ENCODE measurements around the gene CACNA2D3.

CACNA2D3 gene

GRCh38 chr3:54665016-54665600, 542.8 kb downstream of the CACNA2D3 start:
- POLR2A ChIA-PET = no interaction called here
- TF ChIP-seq SUZ12 (IDR thresholded peaks at IDR 0.05) (no peak), FOXA1 (IDR thresholded peaks at IDR 0.05) (no peak), NFRKB (IDR thresholded peaks at IDR 0.05) (no peak)
- CTCF ChIA-PET = no interaction called here
- DNase-seq (ENCODE audit: extremely low spot score) = no peak

DNA sequence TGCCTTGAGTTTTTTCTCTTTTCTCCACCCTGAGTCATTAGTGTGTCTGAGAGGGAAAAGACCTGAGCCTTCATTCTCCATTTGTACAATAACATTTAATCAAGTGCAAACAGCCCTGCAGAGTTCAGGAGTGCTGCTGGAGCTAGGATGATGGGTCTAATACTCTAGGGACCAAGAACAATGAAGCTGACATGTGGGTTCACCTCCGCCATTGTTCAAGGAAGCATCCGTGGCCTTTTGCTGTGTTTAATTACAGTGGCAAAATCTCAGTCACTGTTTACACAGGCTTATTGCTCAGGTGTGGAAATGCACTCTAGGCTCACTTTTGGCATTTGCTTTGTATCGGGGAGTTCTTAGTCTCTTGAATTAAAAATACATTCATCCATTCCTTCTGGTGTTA, 545.9 kb downstream of the CACNA2D3 start:
- ChIA-PET CTCF (no interaction called here), POLR2A (no interaction called here)
- no peak for TF ChIP-seq FOXM1 (IDR thresholded peaks at IDR 0.05; ENCODE audit: borderline replicate concordance)
- TF ChIP-seq HDGF (IDR thresholded peaks at IDR 0.05; ENCODE audit: borderline replicate concordance) = no peak
- TF ChIP-seq SP1 (IDR thresholded peaks at IDR 0.05) = no peak
- no peak for TF ChIP-seq CTBP1 (IDR thresholded peaks at IDR 0.05; ENCODE audit: borderline replicate concordance)
- TF ChIP-seq NFRKB (IDR thresholded peaks at IDR 0.05) = no peak
- TF ChIP-seq LEF1 (IDR thresholded peaks at IDR 0.05; ENCODE audit: borderline replicate concordance) = no peak
- TF ChIP-seq TARDBP (IDR thresholded peaks at IDR 0.05) = no peak
- TF ChIP-seq L3MBTL2 (conservative IDR thresholded peaks at IDR 0.05) = no peak
- TF ChIP-seq FOXK2 (IDR thresholded peaks at IDR 0.05) = no peak
- TF ChIP-seq ZNF384 (IDR thresholded peaks at IDR 0.05) = no peak
- no peak for TF ChIP-seq FOXA1 (IDR thresholded peaks at IDR 0.05)
- no peak for TF ChIP-seq ARNT (IDR thresholded peaks at IDR 0.05)
- TF ChIP-seq SUZ12 (IDR thresholded peaks at IDR 0.05) = no peak
- no peak for TF ChIP-seq BHLHE40 (IDR thresholded peaks at IDR 0.05; ENCODE audit: borderline replicate concordance)
- no peak for DNase-seq (ENCODE audit: extremely low spot score)

- peak; percentile 30; the same call in 1 of the 2 replicates for TF ChIP-seq CTBP1 (IDR thresholded peaks at IDR 0.05; ENCODE audit: borderline replicate concordance)
- TF ChIP-seq NFRKB (IDR thresholded peaks at IDR 0.05) = no peak
- TF ChIP-seq PKNOX1 (IDR thresholded peaks at IDR 0.05) = peak; percentile 90
- POLR2A ChIA-PET = no interaction called here
- CTCF ChIA-PET = interaction anchor here (0.8 kb wide), 1 partner anchor 31 kb away, joined by 5 read pairs; no protein-coding TSS in a partner anchor
- peak; percentile 9 for DNase-seq (ENCODE audit: extremely low spot score)
Measured at GRCh38 chr3:54670201-54671000, 548.0 kb downstream of the CACNA2D3 start.

DNA sequence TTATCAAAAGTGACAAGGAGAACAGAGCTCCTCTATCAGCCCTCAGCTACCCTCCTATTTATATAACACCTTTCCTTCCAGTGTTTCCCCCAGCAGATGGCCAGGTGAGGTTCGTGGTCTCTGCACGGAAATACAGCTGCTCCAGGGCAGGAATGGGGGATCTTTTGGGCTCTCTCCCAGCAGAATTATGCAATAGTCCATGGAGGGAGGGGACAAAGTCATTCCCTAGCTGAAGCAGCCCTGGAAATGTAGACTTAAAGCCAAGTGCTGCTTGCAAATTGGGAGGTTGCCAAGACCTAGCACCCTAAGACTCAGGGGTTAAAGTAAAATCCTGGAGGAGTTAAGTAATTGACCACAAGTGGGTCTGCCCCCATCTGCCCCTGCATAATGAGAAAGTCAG, 549.2 kb downstream of the CACNA2D3 start:
- ChIA-PET POLR2A (no interaction called here), CTCF (interaction anchor here (0.7 kb wide), 1 partner anchor 70 kb away, joined by 5 read pairs; no protein-coding TSS in a partner anchor)
- DNase-seq (ENCODE audit: extremely low spot score) = no peak
- no peak for TF ChIP-seq CTBP1 (IDR thresholded peaks at IDR 0.05; ENCODE audit: borderline replicate concordance)
- no peak for TF ChIP-seq L3MBTL2 (conservative IDR thresholded peaks at IDR 0.05)
- TF ChIP-seq NFRKB (IDR thresholded peaks at IDR 0.05) = no peak
- no peak for TF ChIP-seq LEF1 (IDR thresholded peaks at IDR 0.05; ENCODE audit: borderline replicate concordance)
- TF ChIP-seq FOXK2 (IDR thresholded peaks at IDR 0.05) = no peak
- no peak for TF ChIP-seq HDGF (IDR thresholded peaks at IDR 0.05; ENCODE audit: borderline replicate concordance)
- no peak for TF ChIP-seq ZNF384 (IDR thresholded peaks at IDR 0.05)
- TF ChIP-seq FOXM1 (IDR thresholded peaks at IDR 0.05; ENCODE audit: borderline replicate concordance) = no peak
- TF ChIP-seq BHLHE40 (IDR thresholded peaks at IDR 0.05; ENCODE audit: borderline replicate concordance) = no peak
- no peak for TF ChIP-seq PKNOX1 (IDR thresholded peaks at IDR 0.05)
- TF ChIP-seq FOXA1 (IDR thresholded peaks at IDR 0.05) = no peak
- TF ChIP-seq ARNT (IDR thresholded peaks at IDR 0.05) = no peak
- no peak for TF ChIP-seq SUZ12 (IDR thresholded peaks at IDR 0.05)

DNA sequence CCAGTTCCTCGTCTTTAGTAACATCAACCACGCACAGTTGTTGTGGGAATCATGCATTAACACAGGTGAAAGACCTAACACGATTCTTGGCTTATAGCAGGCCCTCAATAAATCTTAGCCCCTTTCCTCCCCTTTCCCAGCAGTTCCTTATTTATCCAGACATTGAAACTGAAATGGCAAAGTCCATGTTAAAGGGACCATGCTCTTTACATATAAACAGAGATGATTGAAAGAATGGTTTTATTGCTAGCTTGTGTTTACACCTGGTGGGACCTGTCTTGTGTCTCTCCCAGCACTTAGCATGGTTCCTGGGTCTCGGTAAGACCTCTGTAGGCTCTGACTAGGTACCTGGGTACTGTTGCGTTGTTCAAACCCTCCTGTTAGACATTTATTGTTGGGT, 553.7 kb downstream of the CACNA2D3 start:
- POLR2A ChIA-PET = no interaction called here
- DNase-seq (ENCODE audit: extremely low spot score) = no peak
- CTCF ChIA-PET = no interaction called here
- no peak for TF ChIP-seq FOXK2 (IDR thresholded peaks at IDR 0.05)
- TF ChIP-seq ARNT (IDR thresholded peaks at IDR 0.05) = no peak
- TF ChIP-seq SP1 (IDR thresholded peaks at IDR 0.05) = no peak
- no peak for TF ChIP-seq TARDBP (IDR thresholded peaks at IDR 0.05)

DNA sequence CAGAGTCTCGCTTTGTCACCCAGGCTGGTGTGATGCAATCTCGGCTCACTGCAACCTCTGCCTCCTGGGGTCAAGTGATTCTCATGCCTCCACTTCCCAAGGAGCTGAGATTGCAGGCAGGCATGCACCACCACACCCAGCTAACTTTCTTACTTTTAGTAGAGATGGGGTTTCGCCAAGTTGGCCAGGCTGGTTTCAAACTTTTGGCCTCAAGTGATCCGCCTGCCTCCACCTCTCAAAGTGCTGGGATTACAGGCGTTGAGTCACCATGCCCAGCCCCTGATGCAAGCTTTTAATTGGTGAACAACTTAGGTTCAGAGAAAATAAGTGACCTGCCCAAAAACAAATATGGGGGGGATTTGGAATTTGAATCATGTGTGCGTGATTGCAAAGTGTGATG, 559.4 kb downstream of the CACNA2D3 start:
- ChIA-PET CTCF (no interaction called here), POLR2A (no interaction called here)
- no peak for DNase-seq (ENCODE audit: extremely low spot score)
- no peak for TF ChIP-seq ZNF384 (IDR thresholded peaks at IDR 0.05)
- TF ChIP-seq FOXK2 (IDR thresholded peaks at IDR 0.05) = no peak

DNA sequence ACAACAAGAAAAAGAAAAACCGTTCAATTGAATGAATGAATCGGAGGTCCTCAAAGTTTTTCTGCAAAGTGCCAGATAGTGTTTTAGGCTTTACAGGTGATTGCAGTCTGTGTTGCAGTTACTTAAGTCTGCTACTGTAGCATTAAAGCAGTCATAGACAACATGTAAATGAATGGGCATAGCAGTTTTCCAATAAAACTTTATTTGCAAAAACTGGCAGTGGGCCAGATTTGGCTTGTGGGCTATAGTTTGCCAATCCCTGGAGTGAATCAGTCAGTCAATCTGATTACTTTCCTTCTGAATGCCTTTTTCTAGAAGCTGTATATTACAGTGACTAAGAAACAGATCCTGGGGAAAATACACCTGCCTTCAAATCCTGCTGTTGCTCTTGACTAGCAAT, 562.9 kb downstream of the CACNA2D3 start:
- ChIA-PET POLR2A (no interaction called here), CTCF (no interaction called here)
- no peak for DNase-seq (ENCODE audit: extremely low spot score)
- TF ChIP-seq HDGF (IDR thresholded peaks at IDR 0.05; ENCODE audit: borderline replicate concordance) (no peak), ELF4 (IDR thresholded peaks at IDR 0.05) (no peak), CTBP1 (IDR thresholded peaks at IDR 0.05; ENCODE audit: borderline replicate concordance) (no peak), FOXM1 (IDR thresholded peaks at IDR 0.05; ENCODE audit: borderline replicate concordance) (no peak), FOXA1 (IDR thresholded peaks at IDR 0.05) (no peak), ZNF384 (IDR thresholded peaks at IDR 0.05) (no peak), PKNOX1 (IDR thresholded peaks at IDR 0.05) (no peak), LEF1 (IDR thresholded peaks at IDR 0.05; ENCODE audit: borderline replicate concordance) (no peak), SP1 (IDR thresholded peaks at IDR 0.05) (no peak), TARDBP (IDR thresholded peaks at IDR 0.05) (no peak), FOXK2 (IDR thresholded peaks at IDR 0.05) (no peak), ARNT (IDR thresholded peaks at IDR 0.05) (no peak), SUZ12 (IDR thresholded peaks at IDR 0.05) (no peak), L3MBTL2 (conservative IDR thresholded peaks at IDR 0.05) (no peak), BHLHE40 (IDR thresholded peaks at IDR 0.05; ENCODE audit: borderline replicate concordance) (no peak), NFRKB (IDR thresholded peaks at IDR 0.05) (no peak)

All from HEK293T (cell line).